ENCODE results near the gene TRAF3IP1.
"Not testable (repeated sequence)": the region's sequence is repeated elsewhere in the genome, so short reads cannot be mapped to it uniquely, and the experiment has no call there.

Gene TRAF3IP1

DNA sequence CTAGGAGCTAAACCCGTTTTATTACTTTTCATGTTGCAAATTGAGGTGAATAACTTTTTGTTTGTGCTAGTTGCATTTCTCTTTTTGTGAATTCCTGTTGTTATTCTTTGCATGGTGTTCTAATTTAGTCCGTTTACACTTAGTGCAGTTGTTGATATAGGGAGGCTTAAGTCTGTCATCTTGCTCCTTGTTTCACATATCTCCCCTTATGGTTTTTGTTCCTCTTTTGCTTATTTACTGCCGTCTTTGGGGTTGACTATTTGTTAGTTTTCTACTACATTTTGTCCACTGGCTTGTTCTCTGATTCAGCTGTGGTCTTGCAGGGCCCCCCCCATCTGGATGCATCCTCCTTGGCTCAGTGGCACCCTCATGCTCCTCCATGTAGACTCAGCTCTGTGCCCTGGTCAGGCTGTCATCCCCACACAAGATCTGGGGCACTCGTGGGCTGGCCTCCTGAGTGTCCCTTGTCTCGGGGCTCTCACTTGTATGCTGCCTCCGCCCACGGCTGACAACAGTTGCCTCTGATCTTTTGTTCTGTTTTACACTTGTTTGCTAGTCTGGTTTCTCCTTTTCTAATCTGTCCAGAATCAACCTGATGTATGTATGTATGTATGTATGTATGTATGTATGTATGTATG lies 63.5 kb downstream of the TRAF3IP1 start:
- no peak for DNase-seq

DNA sequence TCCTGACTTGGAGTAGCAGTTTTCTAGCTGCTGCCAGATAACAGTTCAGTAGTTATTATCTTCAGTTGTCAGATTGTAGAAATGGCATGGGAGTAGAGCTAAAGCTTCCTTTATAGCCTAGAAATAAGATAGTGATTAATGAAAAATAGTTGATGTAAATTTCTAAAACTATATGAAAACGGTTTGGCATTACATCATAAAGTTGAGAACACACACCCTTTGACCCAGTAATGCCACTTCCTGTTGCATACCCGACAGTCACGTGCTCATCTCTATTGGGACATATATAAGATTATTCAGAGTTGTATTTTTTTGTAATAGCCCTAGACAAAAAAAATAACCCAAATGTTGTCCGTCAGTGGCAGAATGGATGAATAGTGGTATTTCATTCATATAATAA lies 67.0 kb downstream of the TRAF3IP1 start:
- no peak for DNase-seq

DNA sequence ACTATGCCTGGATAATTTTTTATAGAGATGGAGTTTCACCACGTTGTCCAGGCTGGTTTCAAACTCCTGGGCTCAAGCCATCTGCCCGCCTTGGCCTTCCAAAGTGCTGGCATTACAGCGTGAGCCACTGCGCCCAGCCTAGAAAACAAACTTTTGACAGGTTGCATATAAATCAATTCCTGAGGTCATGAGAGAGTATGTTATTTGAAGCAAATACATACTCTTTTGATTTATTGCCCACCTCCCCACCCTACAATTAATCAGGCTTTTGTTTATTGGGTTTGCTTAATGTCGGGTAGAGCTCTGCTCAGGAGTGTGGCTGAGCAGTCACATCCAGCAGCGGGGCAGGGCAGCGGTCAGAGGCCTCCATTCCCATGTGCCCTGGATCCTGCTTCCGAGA lies 68.5 kb downstream of the TRAF3IP1 start:
- DNase-seq, result no peak

DNA sequence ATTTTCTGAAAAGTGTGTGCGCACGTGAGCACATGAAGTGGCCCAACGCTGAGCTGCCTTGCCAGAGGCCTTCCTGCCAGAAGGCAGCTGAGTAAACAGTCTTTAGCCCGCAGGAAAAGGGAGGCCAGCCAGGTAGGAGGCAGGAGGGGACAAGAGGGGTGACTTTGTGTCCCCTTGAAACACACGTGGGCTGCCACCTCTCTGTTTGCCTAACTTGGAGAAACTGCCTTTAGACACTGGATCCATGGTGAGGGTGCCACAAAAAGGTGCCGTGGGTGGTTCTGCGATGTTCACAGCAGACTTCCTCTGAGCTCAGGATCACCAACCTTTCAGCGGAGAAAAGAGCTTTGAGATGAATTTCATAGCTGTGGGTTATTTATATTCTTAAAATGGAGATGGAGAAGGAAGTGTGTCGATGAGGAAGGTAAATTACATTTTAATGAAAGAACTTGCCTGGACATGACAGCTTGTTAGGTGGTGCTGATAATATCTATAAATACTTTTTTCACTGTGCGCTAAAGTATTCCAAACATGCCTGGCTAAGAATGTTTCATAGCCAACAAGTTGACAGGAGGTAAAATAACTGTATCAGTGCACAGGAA lies 69.8 kb downstream of the TRAF3IP1 start:
- DNase-seq, result no peak

DNA sequence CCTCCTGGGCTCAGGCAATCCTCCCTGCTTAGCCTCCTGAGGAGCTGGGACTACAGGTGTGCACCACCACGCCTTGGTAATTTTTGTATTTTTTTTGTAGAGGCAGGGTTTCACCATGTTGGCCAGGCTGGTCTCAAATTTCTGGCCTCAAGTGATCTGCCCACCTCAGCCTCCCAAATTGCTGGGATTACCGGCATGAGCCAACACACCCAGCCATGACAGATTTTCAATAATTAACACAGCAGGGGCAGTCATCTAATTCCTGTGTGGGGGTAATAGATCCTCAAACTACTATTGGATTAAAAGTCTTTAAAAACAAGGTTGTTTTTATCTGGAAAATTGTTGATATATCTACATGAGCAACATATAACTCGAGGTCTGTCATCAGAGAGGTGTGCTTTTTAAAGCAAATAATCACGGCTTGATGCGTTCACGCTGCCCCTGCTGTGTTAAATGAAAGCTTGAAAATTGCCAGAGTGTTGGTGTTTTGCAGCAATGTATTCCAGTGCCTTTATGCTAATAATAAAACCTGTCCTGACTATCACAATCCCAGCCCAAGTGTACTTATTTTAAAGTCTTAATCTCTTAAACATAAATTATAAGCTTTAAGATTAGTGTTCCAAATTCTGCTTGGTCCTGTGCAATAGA lies 70.8 kb downstream of the TRAF3IP1 start:
- no peak for DNase-seq

DNA sequence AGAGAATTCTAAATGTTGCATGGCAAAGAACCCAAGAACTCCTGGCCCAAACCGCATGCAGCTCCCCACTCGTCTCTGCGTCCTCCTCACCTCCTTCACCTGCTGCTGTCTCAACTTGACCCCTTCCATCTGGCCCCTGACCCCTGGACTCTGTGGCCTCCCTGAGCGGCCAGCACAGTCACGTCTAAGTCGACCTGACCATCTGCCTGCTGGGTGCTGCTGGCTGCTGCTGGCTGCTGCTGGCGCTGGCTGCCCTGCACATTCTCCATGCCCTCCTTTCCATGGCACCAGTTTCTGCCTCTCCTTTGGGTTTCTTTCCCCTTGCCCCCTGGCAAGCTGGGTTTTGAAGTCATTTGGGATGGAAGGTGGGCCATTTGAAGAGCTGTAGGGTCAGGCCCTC lies 76.3 kb downstream of the TRAF3IP1 start:
- DNase-seq, result no peak

DNA sequence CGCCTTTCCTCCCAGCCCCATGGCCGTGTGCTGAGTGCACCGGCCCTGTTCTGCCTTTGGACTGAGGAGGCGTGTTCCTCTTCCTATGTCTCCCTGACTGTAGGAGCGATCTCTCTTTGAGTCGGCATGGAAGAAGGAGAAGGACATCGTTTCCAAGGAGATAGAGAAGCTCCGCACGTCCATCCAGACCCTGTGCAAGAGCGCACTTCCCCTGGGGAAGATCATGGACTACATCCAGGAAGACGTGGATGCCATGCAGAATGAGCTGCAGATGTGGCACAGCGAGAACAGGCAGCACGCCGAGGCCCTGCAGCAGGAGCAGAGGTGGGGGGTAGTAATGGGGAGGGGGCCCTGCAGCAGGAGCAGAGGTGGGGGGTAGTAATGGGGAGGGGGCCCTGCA lies 77.0 kb downstream of the TRAF3IP1 start:
- no peak for DNase-seq

DNA sequence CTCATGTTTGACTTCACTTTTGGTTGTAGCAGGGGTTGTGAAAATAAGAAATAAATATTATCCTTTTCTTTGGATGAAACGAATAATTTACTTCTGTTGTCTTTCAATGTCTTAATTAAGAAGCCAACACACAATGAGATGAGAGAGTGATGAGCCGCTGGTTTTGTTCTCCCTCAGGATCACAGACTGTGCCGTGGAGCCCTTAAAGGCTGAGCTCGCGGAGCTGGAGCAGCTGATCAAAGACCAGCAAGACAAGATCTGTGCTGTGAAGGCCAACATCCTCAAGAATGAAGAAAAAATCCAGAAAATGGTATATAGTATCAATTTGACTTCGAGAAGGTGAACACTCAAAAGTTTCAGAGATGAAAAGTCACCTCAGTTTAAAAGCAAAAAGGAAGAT lies 78.3 kb downstream of the TRAF3IP1 start:
- DNase-seq, result no peak

DNA sequence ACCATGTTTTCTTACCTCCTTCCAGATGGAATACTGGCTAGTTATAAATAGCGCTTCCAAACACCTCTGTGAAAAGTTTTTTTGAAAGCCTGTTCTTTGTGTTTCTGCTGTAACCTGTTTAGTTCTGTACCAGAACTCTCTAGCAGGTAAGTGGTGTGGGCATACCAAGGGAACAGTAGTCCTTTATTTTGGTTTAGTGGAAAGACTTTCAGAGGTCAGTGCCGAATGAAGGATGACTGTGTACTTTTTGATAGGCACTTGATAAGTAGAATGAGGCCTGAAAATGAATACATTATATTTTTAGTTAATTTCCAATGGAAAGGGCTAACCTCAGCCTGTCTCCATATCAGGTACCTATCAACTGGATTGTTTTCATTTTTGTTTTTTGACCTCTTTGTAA lies 78.8 kb downstream of the TRAF3IP1 start:
- DNase-seq, result no peak

DNA sequence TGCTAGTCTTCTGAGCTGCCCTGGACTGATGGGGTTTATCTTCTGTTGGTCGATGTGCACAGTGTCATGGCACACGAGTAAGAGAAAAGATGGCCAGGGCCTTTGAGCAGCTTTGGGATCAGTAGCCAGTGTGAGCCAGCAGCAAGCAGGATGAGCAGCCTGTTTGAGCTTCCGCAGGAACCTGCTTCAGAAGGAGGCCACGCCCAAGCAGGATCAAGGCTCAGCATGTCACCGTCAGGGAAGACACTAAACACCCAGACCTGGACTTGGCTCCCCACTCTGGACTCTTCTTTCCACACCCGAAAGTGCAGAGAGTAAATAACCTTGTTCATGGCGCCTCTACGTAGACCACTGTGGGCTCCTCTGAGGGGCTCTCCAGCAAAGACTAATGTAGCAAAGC lies 81.2 kb downstream of the TRAF3IP1 start:
- DNase-seq, result no peak

DNA sequence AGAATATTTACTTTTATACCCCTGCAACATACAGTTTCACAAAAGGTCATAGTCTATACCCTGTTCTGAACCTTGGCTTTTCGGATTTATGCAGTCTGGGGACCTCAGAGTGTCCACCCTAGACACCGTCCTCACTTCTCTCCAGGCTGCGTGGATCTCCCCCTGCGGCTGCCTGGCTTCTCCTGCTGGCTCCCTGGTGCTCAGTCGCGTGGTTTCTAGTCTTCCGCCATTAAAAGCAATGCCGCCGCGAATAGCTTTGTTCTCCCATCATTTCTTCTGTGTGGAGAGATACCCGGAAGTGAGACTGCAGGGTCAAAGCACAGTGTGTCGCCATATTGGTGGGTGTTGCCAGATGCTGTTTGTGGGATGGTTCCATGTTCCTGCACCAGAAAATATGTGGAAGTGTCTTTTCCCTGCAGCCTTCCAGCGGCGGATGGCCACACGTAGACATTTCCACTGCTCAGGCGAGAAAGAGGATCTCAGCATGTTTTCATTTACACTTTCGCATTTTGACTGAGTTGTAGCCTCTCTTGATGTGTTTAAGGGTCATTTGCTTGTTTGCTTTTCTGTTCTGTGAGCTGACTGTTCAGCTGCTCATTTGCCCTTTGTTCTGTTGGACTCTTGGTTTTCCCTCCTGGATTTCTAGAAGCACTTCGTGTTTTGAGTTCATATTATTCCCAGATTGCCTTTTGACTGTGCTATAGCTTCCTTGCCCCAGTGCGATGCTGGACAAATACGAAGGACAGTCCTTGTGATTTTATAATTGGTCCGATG lies 83.5 kb downstream of the TRAF3IP1 start:
- no peak for DNase-seq

DNA sequence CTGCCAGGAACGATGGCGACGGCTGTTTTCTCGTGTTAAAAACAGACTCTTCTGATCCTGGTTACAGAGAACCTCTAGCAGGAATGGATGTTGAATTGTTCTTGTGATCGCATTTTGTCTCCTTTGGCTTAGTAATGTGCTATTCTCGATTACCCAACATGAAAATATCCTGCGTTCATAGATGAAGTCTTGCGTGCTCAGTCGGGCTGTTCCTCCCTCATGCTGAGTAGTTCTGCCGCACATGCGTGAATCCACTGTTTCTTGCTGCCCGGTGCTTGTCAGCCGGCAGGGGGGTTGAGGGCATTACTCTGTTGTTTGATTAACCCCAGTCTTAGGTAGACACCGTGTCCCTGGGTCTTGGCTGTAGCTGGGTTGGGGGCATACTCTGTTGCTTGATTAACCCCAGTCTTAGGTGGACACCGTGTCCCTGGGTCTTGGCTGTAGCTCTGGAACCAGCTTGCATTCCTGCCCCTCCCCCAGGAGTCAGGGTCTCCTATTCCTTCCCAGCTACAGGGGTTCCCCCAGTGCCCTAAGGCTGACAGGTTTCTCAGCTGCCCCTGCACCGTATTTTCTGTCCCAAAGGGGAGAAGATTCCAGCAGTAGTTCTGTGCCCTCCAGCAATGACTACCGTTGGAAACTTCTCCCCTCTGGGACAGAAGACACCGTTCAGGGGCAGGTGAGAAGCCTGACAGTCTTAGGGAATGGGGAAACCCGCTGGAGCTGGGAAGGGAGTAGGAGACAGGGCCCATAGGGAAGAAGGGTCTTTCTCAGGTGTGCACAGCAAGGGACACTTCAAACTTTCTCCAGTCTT lies 84.3 kb downstream of the TRAF3IP1 start:
- no peak for DNase-seq

DNA sequence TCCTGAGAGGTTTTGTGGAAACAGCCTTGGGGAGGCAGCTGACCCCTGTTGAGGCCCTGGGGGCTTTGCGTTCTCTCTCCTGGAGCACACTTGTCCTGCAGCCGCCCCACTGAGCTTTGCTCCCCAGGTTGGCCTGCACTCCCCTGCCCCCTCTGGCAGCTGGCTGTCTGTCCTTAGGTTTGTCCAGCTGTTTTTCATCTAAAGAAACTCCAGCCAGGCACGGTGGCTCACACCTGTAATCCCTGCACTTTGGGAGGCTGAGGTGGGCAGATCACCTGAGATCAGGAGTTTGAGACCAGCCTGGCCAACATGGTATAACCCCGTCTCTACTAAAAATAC lies 84.9 kb downstream of the TRAF3IP1 start:
- not testable (repeated sequence) for DNase-seq

DNA sequence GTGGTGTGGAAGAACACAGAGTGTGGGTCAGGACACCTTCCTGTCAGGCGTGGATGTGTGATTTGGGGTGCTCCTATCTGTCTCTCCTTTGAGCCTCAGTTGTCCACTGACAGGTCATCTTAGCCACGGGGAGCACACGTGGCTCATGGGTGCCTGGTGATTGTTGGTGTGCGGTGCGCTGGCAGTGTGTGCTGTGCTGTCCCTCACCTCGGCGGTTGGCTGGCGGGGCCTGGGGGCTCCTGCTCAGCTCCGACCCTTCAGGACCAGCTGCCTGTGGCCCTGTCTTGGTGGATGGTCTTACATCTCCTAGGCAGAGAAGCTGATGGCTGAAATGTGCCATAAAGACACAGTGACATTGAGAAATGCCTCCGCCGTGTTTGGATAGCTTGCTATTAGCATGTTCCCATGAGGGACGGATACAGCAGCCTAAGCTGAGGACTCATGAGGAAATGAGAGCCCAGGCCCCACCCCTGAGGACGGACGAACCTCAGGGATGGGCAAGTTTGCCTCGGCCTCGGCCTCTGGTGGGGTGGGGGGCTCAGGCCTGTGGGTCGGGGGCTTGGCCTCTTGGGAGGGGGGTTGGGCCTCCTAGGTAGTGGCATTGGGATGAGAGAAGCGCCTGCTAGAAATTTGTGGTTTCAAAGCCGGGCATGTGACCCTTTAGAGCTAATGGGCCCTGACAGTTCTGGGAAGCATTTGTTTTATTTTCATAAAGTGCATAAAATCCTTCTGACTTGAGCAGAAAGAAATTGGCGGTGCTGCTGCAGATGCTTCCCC lies 86.1 kb downstream of the TRAF3IP1 start:
- no peak for DNase-seq

DNA sequence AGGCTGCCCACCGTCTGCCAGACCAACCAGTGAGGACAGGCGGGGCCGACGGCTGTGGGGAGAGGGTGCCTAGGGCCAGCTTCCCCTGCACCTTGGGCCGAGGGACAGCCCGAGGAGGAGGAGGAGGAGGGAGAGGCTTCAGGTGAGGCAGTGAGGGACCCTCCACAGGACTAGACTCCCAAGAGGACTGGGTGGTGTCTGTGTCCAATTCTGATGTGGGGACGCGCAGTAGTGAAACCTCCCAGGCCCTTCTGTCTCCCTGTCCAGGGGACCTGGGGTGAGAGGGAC lies 86.6 kb downstream of the TRAF3IP1 start:
- DNase-seq, result no peak

DNA sequence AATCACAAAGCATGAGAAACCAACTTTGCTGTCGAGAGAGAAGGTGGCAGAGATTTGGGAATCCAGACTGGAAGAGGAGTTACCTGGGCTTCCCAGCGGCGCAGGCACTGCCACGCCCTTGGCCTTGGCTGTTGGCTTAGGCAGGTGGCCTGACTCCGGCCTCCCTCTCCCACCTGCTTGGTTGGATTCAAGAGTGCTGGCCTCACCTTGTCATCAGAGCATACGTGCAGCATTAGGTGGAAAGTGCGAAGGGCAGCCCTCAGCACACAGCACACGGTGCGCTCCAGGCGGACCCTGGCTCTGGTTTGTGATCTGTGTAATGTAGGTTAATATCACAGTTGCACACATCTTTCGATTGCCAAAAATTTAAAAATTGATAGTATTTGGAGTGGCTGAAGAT lies 87.2 kb downstream of the TRAF3IP1 start:
- no peak for DNase-seq

DNA sequence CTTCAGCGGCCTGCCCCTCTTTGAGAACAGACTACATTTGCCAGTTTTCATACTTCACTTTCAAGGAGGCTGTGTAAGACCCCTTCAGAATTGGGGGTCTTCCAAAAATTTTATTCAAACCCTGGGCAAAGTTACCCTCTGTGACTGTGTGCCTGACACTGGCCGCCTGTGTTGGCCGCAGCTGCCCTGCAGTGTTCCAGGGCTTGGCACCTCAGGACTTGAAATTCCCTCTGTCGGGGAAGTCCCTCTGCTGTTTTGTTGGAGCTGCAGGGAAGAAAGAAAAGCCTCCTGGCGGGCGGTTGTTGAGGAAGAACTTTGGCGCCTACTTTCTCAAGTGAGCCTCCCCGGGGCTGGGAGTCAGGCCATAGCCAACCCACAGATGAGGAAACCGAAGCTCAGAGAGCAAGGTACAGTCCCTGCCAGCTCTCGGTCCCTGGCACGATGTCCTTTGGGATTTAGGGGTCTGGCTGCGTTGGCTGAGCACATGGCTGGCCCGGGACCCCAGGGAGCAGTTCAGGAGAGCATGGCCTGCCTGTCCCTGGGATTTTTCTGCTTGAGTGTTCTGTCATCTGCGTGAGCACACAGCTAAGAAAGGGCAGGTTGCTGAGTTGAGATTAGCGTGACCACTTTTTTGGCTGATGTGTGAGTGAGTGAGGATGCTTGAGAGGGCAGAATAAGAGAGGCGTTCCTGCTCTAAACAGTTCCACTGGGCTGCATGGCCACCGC lies 88.5 kb downstream of the TRAF3IP1 start:
- DNase-seq, result no peak

DNA sequence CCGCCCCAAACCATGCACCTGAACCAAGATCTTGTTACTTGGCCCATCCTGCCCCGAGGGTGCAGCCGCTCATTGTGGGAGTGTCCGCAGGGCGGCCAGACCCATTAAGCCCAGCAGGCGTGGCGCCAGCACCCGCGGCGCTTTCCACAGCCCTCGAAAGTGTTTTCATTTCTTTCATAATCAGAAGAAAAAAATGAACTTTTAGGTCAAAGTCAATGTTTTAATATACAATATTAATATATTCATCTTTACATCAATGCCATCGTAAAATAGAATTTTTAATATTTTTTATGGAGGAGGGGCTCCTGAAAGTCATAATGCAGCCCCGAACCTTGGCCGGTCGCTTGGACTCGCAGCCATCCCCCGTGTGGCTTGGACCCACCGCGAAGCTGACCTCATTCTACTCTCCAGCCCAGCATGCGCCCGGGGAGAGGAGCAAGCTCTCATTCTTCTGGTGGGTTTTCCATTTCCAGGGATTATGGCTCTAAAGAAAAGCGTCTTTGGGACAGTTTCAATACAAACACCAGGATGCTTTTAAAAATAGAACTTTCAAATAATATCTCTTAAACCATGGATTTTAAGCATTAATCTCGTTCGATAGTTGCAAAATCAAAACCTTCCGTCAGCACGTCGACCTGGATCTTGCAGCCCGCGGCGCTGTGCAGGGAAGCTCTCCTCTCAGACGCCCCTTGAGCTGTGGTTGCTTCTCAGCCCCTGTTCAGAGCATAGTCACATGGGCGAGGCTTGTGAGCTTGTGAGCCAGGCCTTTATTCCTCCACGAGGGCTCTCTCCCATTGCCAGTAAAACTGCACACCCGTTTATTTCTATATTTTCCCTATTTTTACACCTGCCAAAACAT lies 89.3 kb downstream of the TRAF3IP1 start:
- no peak for DNase-seq

DNA sequence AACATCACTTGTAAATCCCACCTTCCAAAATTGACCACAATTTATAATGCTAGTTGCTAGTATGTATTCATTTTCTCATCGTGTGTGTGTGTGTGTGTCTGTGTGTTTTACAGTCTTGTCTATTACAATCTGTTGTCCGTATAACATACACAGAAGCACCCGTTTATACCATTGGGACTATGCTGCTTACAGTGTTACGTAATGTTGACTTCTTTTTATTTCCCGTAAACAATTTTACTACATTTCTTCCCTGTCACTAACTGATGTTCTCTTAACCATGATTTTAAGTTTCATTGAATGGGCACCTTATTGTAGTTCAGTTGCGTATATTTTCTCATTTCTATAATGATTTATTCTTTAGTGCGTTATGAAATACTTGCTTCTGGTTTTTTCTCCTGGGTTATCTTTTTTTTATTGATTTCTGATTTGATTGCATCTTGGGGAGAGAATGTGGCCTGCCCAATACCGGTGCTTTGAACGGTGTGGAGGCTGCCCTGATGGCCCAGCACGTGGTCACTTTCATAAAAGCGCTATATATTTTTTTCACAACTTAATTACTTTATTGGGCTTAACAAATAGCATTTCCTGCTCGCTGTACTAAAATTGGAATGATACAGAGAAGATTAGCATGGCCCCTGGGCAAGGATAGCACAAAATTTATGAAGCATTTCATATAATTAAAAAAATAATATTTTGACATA lies 91.9 kb downstream of the TRAF3IP1 start:
- DNase-seq, result no peak

DNA sequence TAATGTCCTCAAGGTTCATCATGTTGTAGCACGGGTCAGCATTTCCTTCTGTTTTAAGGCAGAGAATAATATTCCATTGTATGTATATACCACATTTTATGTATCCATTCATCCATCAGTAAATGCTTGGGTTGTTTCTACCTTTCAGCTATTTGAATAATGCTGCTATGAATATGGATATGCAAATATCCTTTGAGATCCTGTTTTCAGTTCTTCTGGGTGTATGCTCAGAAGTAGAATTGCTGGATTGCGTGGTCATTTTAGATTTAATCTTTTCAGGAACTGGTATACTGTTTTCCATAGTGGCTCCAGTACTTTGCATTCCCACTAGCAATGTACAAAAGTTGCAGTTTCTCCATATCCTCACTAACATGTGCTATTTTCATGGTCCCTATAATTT lies 93.0 kb downstream of the TRAF3IP1 start:
- no peak for DNase-seq
